Measurements from ENCODE around the gene KLF11. TPM values are rescaled to one million over a fixed set of nuclear protein-coding genes. Genes with fewer than 3 reads are reported as not detected.
"Not testable (repeated sequence)": the region's sequence is repeated elsewhere in the genome, so short reads cannot be mapped to it uniquely, and the experiment has no call there.

Gene KLF11
- total and polyA plus RNA-seq, 5 experiments from 2014 or later = 1.3 to 10.8 (median 4.3) TPM

DNA sequence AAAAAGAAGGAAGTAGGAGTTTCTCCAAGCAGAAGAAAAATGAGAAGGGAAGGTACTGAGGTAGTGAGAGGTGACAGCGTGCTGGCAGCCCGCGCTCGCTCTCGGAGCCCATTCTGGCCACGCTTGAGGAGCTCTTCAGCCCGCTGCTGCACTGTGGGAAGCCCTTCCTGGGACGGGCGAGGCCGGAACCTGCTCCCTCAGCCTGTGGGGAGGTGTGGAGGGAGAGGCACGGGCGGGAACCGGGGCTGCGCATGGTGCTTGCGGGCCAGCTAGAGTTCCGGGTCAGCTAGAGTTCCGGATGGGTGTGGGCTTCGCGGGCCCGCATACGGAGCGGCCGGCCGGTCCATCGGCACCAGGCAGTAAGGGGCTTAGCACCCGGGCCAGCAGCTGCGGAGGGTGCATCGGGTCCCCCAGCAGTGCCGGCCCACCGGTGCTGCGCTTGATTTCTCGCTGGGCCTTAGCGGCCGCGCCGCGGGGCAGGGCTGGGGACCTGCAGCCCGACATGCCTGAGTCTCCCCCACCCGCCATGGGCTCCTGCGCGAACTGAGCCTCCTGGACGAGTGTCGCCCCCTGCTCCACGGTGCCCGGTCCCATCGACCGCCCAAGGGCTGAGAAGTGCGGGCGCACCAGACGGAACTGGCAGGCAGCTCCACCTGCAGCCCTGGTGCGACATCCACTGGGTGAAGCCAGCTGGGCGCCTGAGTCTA lies 48.0 kb downstream of the KLF11 start:
- Mint-ChIP-seq H3K9me3 (peaks cover 0 to 10% (median 0%) of the 10 kb centered on the region in 9 donors), H3K4me1 (peaks cover 2 to 7% (median 4%) of the 10 kb centered on the region in 4 donors), H3K4me3 (peak overlapping the region; percentile 63 to 90 (median 78)), H3K27me3 (peaks cover 23 to 90% (median 42%) of the 10 kb centered on the region in 5 donors), H3K36me3 (peaks cover 1 to 9% (median 5%) of the 10 kb centered on the region in 3 donors), H3K27ac (peak overlapping the region in 1 of 10 donors; percentile 57)
- POLR2A ChIA-PET = interaction anchor here (0.6 to 1.4 kb wide), 2 partner anchors 19 to 321 kb away, joined by 3 to 4 read pairs; no protein-coding TSS in a partner anchor
- ATAC-seq (peak; percentile 46 to 63), DNase-seq (peak in 5 of 10 donors; percentile 10 to 29 (median 22))

DNA sequence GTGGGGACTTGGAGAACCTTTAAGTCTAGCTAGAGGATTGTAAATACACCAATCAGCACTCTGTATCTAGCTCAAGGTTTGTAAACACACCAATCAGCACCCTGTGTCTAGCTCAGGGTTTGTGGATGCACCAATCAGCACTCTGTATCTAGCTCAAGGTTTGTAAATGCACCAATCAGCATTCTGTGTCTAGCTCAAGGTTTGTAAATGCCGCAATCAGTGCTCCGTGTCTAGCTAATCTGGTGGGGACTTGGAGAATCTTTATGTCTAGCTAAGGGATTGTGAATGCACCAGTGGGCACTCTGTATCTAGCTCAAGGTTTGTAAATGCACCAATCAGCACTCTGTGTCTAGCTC lies 48.5 kb downstream of the KLF11 start:
- ATAC-seq = not testable (repeated sequence)
- peak overlapping the region in 4 of 10 donors; percentile 22 to 79 (median 60) for H3K4me3 Mint-ChIP-seq
- POLR2A ChIA-PET = interaction anchor here (0.6 to 1.4 kb wide), 2 partner anchors 19 to 321 kb away, joined by 3 to 4 read pairs; no protein-coding TSS in a partner anchor

DNA sequence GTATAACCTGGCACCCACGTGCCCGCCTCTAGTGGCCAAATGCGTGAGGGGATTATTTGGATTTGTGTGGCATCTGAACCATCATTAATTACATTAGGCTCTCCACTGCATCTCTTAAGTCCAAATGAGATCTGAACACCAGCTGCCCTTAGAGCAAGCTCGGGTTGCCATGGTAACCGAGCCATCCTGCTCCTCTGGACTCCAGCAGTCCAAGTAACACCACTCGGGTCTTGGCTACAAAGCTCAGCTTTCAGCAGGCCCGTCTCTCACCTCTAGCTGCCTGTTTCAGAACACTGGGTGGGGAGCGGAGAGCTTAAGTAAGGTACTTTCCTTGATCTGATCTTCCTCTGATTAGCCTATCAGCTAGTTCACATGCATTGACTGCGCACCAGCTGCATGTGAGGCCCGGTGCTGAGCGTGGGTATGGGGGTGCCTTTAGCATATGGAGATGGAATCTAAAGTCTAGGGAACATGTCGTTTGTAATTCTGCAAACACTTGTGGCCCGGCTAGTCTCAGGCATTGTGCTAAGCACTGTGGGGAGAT lies 51.0 kb downstream of the KLF11 start:
- peaks cover 0 to 10% (median 0%) of the 10 kb centered on the region in 9 donors for H3K9me3 Mint-ChIP-seq
- H3K27ac Mint-ChIP-seq = no peak overlapping the region
- no peak overlapping the region for H3K4me3 Mint-ChIP-seq
- peaks cover 2 to 7% (median 4%) of the 10 kb centered on the region in 4 donors for H3K4me1 Mint-ChIP-seq
- H3K36me3 Mint-ChIP-seq = peaks cover 1 to 9% (median 5%) of the 10 kb centered on the region in 3 donors
- DNase-seq = no peak
- H3K27me3 Mint-ChIP-seq = peaks cover 18 to 90% (median 42%) of the 10 kb centered on the region in 5 donors
- no peak for ATAC-seq
- POLR2A ChIA-PET = no interaction called here

More for the DNA sequence above, 48.5 kb downstream of the KLF11 start:
- H3K36me3 Mint-ChIP-seq, H3K27ac Mint-ChIP-seq, H3K4me1 Mint-ChIP-seq, H3K9me3 Mint-ChIP-seq, DNase-seq: not testable (repeated sequence)
- peaks cover 23 to 90% (median 39%) of the 10 kb centered on the region in 5 donors for H3K27me3 Mint-ChIP-seq

DNA sequence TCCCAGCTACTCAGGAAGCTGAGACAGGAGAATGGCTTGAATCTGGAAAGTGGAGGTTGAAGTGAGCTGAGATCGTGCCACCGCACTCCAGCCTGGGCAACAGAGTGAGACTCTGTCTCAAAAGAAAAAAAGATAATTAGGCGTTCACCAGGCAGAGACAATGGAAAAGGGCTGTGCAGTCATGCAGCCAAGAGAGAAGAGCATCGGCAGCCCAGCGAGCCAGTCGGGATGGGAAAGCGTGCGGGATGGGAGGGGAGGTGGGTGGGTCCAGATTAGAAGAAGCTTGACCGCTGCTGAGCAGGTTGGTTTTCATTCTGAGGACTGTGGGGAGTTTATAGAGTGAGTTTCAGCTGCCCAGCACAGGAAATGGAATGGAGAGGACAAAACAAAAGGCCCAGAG lies 51.8 kb downstream of the KLF11 start:
- peaks cover 1 to 9% (median 5%) of the 10 kb centered on the region in 3 donors for H3K36me3 Mint-ChIP-seq
- POLR2A ChIA-PET = no interaction called here
- peaks cover 18 to 81% (median 37%) of the 10 kb centered on the region in 5 donors for H3K27me3 Mint-ChIP-seq
- peaks cover 0 to 10% (median 0%) of the 10 kb centered on the region in 9 donors for H3K9me3 Mint-ChIP-seq
- no peak for DNase-seq
- peak overlapping the region in 1 of 10 donors; percentile 37 for H3K27ac Mint-ChIP-seq
- H3K4me1 Mint-ChIP-seq = peaks cover 2 to 7% (median 4%) of the 10 kb centered on the region in 4 donors
- H3K4me3 Mint-ChIP-seq = no peak overlapping the region
- ATAC-seq = no peak

DNA sequence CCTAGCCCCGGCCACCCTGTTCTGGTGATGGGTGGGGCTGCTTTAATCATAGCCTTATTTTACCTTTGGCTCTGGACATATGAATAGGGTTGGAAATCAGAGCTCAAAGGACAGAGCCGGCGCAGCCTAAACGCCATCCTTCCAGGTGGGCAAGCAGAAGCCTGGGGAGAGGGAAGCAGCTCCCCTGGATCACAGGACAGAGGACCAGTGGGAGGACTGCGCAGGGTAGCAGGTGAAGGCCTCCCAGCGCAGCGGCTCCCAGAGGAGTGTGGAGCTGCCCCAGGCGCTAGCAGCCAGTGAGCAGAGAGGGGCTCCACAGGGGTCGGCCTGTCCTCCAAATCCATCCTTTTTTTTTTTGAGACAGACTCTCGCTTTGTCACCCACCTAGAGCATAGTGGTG lies 53.3 kb downstream of the KLF11 start:
- Mint-ChIP-seq H3K9me3 (peaks cover 0 to 8% (median 0%) of the 10 kb centered on the region in 9 donors), H3K27ac (no peak overlapping the region), H3K36me3 (peaks cover 0 to 9% (median 3%) of the 10 kb centered on the region in 3 donors), H3K4me3 (no peak overlapping the region), H3K4me1 (peaks cover 0 to 3% (median 0%) of the 10 kb centered on the region in 4 donors), H3K27me3 (peaks cover 12 to 68% (median 32%) of the 10 kb centered on the region in 5 donors)
- POLR2A ChIA-PET = no interaction called here
- no peak for DNase-seq
- ATAC-seq = no peak

DNA sequence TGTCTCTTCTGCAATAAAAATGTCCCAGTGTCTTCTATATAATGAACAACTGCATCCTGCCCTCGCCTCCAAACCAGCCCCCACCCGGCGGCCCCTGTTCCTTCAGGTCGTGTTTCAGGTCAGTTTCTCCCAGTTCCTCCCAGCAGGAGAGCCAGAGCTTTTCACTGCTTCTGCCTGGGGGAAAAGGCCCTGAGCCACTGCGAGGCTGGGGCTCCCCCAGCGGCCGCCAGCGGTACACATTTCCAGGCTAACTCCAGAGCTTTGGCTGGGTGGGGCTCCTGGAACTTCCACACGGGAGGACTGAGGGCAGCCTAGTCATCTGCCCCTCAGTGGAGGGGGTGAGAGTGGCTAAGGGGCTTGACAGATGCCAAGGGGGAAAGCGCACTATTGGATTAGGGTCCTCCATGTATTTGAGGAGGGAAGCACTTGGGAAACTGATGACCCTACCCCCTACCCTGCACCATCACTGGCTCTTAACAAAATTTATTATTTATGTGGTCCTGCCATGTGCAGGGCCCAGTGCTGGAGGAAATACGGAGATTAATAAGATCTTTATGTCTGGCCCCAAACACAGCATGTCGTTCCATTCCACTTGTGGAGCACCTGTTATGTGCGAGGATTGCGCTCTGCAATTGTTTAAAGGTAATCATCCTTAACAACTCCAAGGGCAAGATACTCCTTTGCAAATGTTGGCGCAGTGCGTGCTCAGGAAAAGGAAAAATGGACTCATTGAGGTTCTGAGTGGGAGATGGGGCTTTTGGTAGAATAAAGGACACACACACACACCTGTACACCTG lies 54.2 kb downstream of the KLF11 start:
- peaks cover 0 to 3% (median 0%) of the 10 kb centered on the region in 9 donors for H3K9me3 Mint-ChIP-seq
- H3K4me3 Mint-ChIP-seq = no peak overlapping the region
- peak in 3 of 10 donors; percentile 19 to 20 (median 20) for DNase-seq
- H3K36me3 Mint-ChIP-seq = peaks cover 0 to 3% (median 0%) of the 10 kb centered on the region in 3 donors
- POLR2A ChIA-PET = no interaction called here
- H3K27me3 Mint-ChIP-seq = peaks cover 12 to 62% (median 26%) of the 10 kb centered on the region in 5 donors
- H3K27ac Mint-ChIP-seq = no peak overlapping the region
- peak; percentile 50 to 66 for ATAC-seq
- H3K4me1 Mint-ChIP-seq = no peaks in the 10 kb centered on the region

DNA sequence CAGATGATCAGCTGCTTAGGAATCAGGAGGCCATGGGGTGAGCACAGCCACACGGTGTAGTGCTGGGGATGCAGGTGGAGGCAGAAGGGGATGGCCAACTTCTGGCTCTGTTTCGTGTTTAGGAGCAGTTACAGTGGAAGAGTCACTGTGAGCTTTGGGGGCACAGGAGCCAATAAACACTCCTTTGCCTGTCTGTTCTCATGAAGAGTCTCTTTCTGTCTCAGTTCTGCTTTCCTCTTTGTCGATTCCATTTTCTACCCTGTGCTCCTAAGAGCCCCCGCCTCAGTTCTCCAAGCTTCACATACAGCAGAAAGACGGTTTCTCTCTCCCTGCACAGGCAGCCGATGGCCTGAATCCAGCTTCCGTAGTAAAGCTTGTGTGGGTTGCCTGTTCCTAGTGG lies 58.1 kb downstream of the KLF11 start:
- POLR2A ChIA-PET = no interaction called here
- no peak overlapping the region for H3K4me3 Mint-ChIP-seq
- peaks cover 0 to 4% (median 0%) of the 10 kb centered on the region in 3 donors for H3K36me3 Mint-ChIP-seq
- no peak for DNase-seq
- H3K27ac Mint-ChIP-seq = no peak overlapping the region
- H3K4me1 Mint-ChIP-seq = no peaks in the 10 kb centered on the region
- H3K27me3 Mint-ChIP-seq = peaks cover 0 to 24% (median 17%) of the 10 kb centered on the region in 5 donors
- H3K9me3 Mint-ChIP-seq = peaks cover 0 to 7% (median under 1%) of the 10 kb centered on the region in 9 donors
- no peak for ATAC-seq

DNA sequence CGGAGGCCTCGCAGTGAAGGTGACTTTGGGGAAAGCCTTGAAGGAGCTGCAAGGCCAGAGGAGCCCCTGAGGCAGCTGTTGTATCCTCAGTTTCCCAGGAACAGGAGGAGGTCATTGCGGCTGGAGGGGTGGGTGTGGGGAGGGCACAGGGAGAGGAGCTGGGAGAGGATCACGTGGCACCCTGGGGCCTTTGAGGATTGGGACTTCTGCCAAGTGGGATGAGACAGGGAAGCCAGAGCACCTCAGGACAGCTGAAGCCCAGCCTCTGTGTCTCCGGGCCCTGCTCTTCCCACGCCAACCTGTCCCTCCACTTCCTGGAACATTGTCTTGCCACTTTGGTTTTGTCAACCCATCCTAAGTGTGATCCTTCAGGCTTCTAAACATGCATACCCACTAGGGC lies 59.8 kb downstream of the KLF11 start:
- POLR2A ChIA-PET = no interaction called here
- Mint-ChIP-seq H3K27ac (peak overlapping the region in 1 of 10 donors; percentile 35), H3K4me3 (no peak overlapping the region), H3K9me3 (peaks cover 0 to 13% (median 7%) of the 10 kb centered on the region in 9 donors), H3K27me3 (peaks cover 0 to 11% (median 2%) of the 10 kb centered on the region in 5 donors), H3K4me1 (no peaks in the 10 kb centered on the region), H3K36me3 (peaks cover 0 to 10% (median 8%) of the 10 kb centered on the region in 3 donors)
- DNase-seq (no peak), ATAC-seq (no peak)

Other genes starting within 250 kb of the KLF11 start
- gene TAF1B, start 200.1 kb upstream of the KLF11 start, total RNA-seq = 10 to 100 TPM; 15.9 to 19.3 TPM
- gene TAF1B, start 200.1 kb upstream of the KLF11 start, polyA plus RNA-seq = 10 to 100 TPM; 10.1 to 13.1 (median 11.1) TPM
- under 1 TPM in 1 of 2 experiments, not detected in 1; 0.47 TPM for gene GRHL1, start 91.9 kb upstream of the KLF11 start, total RNA-seq
- gene GRHL1, start 91.9 kb upstream of the KLF11 start, polyA plus RNA-seq = under 1 TPM in 1 of 3 donors, not detected in 2; 0.05 TPM
- gene CYS1, start 36.9 kb downstream of the KLF11 start, total RNA-seq = not detected
- not detected for gene CYS1, start 36.9 kb downstream of the KLF11 start, polyA plus RNA-seq
- gene RRM2, start 79.2 kb downstream of the KLF11 start, total RNA-seq = 1 to 10 TPM in 1 of 2 experiments, under 1 TPM in 1; 0.66 to 1.4 TPM
- under 1 TPM in 1 of 3 donors, not detected in 2; 0.58 TPM for gene RRM2, start 79.2 kb downstream of the KLF11 start, polyA plus RNA-seq

All from naive thymus-derived CD8-positive, alpha-beta T cell (primary cell).